HG03175 (cell line): ENCODE measurements around the gene MROH8.

ENCODE experiments used
- ATAC-seq: cut with Tn5 transposase; IDR thresholded peaks from one replicate; pipeline ENCODE4 v1.9.1; 2021; ENCODE audit warnings: mild to moderate bottlenecking, moderate library complexity; ENCODE audit not compliant: unreplicated experiment

Gene MROH8

DNA sequence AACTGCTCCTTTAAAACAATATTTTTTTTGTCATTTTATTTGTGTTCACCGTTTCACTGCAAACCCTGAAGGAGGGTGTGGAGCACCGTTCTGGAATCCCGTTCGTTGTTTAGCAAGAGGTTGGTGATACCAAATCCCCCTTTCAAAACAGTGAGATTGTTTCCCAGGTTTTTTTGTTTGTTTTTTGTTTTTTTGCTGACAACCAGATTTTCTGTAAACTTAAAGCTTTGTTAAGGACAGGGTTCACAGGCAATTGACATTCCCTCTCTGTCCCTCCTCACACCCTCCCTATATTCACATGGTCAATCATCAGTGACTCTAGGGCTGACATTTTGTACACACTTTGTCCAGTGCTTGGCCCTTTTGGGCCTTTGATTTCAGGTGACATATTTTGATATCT, 21.0 kb upstream of the MROH8 start:
- ATAC-seq = no peak

DNA sequence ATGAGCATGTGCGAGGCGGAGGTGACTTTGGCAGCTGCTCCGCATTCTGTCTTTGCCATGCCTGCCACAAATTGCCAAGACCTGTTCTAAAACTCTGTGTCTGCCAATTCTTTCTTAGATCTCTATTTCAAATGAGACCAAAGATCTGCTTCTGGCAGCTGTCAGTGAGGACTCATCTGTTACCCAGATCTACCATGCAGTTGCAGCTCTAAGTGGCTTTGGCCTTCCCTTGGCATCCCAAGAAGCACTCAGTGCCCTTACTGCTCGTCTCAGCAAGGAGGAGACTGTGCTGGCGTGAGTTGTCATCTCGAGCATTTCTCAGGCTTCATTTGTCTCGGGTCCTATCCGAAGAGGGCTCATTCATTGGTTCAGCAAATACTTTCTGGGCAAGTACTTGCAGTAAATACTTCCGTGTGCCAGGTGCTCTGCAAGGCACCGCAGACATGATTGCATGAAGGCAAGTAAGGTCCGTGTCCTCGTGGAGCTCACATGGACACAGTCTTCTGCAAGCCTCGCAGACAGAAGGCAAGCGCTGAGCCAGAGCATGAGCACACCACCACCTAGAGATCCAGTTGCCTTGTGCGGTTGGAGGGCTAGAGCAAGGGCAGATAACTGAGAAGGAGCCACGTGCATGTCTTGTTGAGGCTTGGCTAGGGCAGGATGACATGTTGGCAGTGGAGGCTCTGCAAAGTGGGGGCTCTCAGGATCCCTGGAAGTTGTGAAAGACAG, 19.7 kb upstream of the MROH8 start:
- no peak for ATAC-seq

DNA sequence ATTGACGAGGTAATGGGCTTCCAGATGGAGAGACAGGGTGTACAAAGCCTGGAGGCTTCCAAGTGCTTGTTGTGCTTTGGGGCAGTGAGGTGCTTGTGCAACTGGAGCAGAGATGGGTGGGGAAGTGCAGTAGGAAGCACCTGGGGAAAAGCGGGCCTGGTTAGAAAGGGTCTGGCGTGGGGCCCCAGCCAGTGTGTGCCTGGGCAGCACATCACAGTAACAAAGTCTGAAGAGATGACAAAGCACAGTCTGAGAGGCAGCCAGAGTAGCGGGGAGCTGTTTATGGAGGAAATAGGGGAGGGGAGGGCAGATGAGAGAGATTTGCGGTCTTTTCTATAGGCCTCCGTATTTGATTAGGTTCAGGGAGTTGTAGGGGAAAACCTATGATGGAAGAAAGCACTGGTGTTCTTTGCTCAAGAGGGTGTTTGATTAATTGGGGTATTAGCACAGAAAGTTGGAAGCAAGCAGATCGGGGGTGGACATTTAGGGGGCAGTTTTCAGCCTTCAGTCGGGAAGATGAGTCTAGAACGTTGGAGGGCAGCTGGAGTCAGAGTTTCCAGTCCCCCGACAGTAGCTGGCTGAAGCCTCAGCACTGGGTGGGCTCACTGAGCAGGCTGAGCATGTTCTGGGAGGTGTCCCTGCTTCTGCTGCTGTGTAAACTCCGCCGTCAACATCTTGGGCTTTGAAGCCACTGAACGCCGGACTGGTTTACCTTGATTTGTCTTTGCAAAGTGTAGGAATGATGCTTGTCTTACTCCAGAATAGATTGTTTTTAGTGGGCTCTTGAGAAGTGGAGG, 15.5 kb upstream of the MROH8 start:
- ATAC-seq = no peak

DNA sequence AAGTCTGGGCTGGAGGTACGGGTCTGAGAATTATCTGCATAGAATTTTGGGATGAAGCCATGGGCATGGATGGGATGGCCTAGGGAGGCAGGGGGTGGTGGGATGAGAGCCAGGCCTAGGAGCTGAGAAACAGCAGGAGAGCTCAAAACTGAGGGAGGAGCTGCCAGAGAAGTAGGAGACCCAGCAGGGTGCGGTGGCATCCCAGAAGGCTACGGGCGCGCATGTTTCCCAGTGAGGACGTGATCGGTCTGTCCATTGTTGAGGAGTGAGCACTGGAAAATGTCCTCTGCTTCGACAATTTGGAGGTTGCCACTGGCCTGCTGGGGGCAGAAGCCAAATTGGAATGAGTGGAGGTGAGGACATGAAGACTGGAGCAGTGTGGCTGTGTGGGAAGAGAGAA, 14.5 kb upstream of the MROH8 start:
- ATAC-seq = no peak

DNA sequence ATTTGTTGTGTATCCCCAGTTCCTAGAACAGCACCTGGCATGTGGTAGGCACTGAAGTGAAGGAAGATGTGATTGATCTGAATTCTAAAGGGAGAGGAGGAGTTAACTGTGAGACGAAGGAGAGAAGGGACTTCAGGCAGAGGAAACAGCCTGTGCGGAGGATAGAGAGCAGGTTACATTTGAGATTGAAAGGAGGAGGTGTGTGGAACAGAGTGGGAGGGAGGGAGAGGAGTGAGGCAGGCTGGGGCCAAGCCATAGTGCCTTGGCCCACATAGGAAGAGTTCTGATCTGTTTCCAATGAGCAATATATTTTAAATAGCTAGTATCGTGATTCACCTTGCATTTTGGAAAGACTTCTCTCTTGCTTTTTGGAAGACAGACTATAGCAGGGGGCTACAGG, 13.9 kb upstream of the MROH8 start:
- no peak for ATAC-seq

DNA sequence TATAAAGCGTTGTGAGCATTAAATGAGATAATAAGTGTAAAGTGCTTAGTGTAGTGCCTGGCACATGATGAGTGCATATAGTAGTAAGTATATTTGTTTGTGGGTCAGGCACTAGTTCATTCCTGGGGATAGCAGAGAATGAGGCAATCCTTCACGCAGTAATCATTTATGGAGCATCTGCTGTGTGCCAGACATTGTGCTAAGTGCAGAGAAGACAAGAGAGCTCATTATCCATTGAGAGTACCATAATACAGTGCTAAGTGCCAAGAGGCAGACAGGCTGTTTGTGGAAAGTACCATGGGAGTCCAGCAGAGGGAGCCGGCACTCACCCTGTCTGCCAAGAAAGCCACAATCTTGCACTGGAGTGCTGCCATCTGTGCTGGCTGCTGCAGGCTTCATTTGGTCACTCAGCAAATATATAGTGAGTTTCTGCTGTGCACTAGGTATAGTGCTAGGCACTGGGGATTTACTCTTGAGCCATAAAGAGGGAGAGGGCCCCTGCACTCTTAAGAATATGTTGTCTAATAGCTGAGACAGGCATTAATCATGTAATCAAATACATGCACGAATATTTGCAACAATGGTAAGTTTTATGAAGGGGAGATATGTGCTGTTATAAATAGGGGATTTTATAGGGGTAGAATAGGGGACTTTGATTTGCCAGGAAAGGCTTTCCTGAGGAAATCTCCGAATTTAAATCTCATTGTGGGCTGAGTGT, 12.9 kb upstream of the MROH8 start:
- peak; percentile 60 for ATAC-seq

DNA sequence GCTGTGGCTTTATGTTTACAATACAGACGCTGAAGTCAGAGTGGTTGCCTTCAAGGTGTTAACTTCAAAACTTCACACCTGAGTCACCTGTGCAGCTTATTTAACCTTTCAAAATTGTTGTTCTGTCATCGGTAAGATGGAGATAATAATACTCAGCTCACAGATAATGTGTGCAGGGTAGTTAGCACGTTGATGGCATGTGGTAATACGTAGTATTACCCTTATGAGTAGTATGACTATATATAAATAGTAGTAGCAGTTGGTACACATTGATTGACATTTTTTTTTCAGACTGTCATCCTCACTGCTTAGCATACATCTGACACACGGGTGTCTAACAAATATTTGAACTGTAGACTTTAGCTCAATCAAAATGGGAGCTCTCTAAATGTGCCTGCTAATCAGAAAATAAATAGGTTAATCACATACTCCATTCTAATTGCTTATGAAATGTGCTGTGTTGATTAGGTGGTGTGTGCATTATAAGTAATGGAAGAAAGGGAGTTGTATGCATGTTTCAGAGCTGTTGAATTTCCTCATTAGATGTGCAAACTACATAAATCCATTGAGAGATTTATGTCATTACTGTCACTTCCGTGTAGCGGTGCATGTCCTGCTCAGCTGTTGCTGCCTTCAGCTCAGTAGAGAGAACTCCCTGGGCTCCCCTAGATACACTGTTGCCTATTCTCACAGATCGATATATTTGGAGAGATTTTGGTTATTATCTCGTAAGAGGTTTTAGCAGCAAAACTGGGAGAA, 11.2 kb upstream of the MROH8 start:
- no peak for ATAC-seq

DNA sequence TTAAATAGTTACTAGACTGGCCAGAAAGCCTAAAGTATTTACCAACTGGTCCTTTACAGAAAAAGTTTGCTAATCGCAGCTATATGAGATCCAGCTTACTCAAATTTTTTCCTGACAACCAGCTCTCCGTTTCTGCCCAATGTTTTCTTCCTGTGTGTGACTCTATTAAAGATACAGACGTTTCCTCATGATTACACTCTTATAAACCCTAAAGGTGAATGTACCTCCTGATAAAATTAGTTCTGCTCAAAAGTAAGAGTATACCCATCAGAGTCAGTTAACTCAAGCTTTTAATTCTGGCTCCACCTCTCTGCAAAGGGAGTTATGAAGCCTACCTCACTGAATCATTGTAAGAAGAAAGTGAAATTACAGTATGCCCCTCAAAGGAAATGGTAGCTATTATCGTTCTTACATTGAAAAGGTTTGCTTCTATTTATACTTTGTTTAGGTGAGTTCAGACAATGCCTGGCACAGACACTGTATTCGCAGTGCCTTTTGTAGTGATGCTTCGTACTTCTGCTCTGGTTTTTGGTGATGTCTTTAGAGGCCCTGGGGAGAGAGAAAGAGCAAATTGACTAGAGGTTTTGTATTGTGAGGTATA, 10.2 kb upstream of the MROH8 start:
- no peak for ATAC-seq

DNA sequence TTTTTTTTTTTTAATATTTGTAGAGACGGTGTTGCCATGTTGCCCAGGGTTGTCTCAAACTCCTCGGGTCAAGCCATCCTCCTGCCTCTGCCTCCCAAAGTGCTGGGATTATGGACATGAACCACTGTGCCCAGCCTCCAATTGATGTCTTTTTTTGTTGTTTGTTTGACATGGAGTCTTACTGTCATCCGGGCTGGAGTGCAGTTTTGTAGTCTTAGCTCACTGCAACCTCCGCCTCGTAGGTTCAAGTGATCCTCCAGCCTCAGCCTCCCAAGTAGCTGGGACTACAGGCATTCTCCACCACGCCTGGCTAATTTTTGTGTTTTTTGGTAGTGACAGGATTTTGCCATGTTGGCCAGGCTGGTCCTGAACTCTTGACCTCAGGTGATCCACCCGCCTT, 9.4 kb upstream of the MROH8 start:
- no peak for ATAC-seq

DNA sequence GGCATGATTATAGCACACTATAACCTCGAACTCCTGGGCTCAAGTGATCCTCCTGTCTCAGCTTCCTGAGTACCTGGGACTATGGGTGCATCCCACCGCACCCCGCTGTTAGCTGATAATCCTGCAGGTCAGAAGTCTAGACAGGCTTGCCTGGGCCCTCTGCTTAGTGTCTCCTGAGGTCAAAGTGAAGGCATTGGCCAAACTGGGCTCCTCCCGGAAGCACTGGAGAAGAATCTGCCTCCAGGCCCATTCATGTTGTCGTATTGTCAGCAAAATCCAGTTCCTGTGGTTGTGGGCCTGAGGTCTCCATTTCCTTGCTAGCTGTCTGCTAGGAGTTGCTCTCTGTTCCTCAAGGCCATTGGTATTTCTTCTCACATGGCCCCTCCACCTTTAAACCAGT, 6.3 kb upstream of the MROH8 start:
- ATAC-seq = no peak

DNA sequence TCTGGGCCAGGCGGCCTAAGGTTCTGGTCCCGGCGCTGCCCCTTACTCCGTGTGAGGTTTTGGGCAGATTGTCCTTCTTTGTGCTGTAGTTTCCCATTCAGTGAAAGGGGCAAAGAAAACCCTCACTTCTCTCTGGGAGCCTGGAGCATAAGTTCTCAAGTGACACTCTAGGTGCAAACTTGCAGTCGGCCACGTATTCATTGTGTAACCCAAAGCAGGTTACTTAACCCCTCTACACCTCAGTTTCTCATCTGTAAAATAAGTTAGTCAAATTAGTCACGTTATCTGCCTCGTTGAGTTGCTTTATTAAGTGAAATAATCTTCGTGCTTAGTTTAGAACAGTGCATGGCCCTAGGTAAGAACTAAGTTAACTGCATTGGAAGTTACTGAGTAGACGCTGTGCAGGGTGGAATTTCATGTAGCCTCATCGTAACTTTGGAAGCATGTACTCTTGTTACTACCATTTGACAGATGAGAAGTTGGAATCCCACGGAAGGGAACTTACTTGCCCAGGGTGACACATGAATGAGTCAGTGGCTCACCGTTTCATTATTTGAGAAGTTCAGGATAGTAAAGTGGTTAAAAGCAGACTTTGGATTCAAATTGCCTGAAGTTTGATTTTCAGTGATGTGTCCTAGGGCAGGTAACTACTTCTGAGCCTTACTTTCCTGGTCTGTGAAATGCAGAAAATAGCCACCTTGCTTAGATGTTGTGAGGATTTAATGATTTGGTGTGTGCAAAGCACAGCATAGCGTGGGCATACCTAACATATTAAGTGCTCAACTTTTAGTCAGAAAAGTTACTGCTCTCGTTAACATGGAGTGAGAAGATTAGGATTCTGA, 556 bp upstream of the MROH8 start:
- peak; percentile 4 for ATAC-seq

DNA sequence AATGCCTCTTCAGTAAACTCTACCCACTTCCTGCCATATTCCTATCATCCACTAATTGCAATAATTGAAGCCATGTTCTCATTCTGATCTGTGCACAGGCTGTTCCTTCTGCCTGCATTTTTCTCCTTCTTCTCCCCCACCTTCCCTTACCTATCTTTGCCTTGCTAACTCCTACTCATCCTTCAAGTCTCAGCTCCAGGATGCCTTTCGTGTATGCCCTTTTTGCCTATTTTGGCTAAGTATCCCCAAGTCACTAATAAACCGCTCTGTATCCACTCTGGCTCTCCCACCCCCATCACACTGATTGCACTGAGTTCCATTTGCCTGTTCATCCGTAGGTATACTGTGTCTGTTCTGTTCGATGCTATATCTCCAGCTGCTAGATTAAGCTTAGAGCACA, 6.5 kb downstream of the MROH8 start:
- no peak for ATAC-seq

DNA sequence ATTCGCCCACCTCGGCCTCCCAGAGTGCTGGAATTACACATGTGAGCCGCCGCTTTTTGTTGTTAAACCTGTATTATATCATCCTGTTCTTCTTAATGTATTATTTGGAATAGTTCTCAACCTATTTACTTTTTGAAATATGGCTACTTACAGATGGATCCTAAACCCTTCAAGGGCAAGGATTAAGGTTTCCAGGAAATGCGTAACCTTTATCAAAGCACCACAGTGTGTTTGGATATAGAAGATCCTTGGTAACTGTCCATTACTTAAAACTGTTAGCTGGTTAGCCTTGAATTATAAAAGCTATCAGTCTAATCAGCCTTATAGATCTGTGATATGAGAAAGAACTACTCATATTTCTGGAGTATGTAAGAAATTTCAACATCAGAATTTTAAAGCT, 12.5 kb downstream of the MROH8 start:
- no peak for ATAC-seq

DNA sequence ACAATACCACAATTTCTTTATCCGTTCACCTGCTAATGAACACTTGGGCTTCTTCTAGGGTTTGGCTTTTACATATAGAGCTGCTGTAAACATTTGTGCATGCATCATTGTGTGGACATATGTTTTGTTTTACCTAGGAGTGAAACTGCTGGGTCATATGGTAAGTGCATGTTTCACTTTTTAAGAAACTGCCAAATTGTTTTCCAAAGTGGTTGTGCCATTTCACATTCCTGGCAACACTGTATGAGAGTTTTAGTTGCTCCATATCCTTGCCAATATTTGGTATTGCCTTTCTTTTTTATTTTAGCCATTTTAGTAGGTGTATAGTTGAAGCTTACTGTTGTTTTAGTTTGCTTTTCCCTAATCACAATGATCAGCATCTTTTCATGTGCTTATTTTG, 14.3 kb downstream of the MROH8 start:
- no peak for ATAC-seq

DNA sequence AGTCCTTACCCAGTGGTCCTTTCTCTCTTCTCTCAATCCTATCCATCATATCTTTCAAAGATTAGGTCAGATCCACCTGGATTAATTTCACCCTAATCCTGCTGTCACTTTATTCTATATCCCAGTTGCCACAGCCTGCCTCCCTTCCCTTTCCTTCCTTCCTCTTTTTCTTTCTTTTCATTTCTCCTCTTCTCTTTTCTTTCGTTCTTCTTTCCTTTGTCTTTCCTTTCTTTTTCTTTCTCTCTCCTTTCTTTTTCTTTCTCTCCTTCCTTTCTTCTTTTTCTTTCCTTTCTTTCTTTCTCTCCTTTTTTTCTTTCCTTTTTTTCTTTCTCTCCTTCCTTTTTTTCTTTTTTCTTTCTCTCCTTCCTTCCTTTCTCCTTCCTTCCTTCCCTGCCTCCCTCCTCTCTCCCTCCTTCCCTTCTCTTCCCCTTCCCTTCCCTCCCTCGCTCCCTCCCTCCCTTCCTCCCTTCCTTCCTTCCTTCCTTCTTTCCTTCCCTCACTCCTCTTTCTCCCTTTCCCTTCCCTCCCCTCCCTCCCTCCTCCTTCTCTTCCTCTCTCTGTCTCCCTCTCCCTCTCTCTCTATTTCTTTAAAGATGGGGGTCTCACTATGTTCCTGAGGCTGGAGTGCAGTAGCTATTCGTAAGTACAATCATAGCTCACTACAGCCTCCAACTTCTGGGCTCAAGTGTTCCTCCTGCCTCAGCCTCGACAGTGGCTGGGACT, 15.4 kb downstream of the MROH8 start:
- no peak for ATAC-seq

DNA sequence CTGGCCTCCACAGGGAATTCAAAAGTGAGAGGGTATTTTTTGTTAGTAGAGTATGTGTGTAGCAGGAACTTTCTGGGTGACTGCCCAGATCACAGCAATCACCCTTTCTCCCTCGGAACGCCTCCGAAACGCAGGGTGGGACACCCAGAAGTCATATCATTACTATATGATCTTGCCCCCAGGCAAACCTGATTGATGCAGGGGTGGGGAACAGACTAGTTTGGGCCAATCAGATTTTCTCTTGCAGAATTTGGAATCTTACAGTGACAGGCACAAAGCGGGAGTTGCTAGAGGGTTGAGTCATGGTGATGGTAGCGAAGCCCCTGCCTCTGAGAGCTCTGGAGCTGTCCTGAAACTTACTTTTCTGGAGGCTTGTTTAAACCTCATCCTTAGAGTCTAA, 16.7 kb downstream of the MROH8 start:
- ATAC-seq = no peak

DNA sequence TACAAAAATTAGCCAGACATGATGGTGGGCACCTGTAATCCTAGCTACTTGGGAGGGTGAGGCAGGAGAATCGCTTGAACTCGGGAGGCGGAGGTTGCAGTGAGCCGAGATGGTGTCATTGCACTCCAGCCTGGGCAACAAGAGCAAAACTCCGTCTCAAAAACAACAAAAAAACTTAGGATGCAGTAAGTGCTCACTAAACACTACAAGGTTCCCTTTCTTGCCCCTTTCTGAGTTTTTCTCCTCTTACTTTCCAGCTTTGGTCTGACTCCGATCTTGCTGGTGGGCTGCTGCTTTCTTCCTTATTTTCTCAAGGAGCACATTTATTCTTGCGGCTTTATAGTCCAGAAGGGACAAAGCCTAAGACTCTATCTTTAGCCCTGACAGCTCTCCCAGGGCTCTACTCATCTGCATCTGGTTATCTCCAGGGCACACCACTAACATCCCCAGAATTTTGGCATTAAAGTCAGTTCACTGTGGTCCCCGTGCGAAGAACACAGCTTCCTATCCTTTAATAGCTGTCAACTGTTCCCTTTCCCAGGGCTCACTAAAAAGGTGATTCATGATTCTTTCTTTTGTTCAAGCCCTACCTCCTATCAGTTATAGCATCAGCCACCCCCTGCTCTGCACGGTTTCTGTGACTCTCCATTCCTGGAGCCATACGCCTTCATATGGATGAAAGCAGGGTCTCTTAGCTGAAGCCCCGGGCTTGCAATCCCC, 17.4 kb downstream of the MROH8 start:
- no peak for ATAC-seq

DNA sequence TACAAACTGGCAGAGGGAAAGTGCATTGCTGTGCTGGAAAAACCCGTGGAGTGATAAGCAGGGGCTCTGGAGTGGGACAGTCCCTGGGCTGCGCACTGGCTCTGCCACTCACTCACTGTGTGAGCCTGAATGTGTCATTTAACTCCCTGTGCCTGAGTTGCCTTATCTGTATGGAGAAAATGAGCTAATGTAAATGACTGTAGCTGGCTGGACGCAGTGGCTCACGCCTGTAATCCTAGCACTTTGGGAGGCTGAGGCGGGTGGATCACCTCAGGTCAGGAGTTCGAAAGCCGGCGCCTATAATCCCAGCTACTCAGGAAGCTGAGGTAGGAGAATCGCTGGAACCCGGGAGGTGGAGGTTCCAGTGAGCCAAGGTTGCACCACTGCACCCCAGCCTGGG, 18.7 kb downstream of the MROH8 start:
- ATAC-seq = no peak

DNA sequence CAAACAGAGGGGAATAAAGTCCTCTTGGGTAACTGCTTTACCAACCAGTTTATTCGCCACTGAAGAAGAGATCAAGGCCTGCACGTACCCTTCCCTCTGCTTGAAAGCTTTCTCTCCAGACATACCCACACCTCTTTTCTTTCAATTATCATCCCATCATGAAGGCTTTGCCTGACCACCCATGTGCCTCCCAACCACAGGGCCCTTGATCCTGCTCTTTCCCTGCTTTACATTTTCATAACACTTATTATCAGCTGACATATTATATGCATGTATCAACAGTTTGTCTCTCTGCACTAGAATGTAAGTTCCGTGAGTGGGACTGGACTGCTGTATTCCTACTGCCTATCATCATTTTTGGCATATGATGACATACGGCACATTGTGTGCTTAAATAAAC, 21.1 kb downstream of the MROH8 start:
- no peak for ATAC-seq
